Uterus (tissue), 2 donors: ENCODE results near the gene EDEM2.

ENCODE experiments used
- POLR2A ChIP-seq, 2 donors: fragments of 450-650 bp; IDR thresholded peaks; one replicate each; pipeline ENCODE4 v1.6.1; 2016; ENCODE audit warnings: antibody characterized with exemption in 2 of 2, mild to moderate bottlenecking in 1 of 2, moderate library complexity in 1 of 2
- TF ChIP-seq, protein P1 (sequence below), 4 experiments: fragments of 200-600 bp in 2 of 4; fragments of 450-650 bp in 2 of 4; sonication (generic) in 2 of 4; IDR thresholded peaks; one replicate each; pipeline ENCODE4 v1.5.1; 2016 to 2019; ENCODE audit warnings: antibody characterized with exemption in 4 of 4, mild to moderate bottlenecking in 2 of 4, moderate library complexity in 1 of 4

DNA sequence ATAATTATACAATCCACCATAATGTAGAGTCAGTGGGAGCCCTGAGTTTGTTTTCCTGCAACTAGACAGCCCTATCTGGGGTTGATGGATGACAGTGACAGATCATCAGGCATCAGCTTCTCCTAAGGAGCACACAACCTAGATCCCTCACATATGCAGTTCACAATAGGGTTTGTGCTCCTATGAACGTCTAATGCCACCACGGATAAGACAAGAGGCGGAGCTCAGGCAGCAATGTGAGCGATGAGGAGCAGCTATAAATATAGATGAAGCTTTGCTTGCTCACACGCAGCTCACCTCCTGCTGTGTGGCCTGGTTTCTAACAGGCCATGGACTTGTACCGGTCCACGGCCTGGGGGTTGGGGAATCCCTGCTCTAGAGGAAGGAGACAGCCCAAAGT lies 25.9 kb downstream of the EDEM2 start:
- TF ChIP-seq, protein P1, sequence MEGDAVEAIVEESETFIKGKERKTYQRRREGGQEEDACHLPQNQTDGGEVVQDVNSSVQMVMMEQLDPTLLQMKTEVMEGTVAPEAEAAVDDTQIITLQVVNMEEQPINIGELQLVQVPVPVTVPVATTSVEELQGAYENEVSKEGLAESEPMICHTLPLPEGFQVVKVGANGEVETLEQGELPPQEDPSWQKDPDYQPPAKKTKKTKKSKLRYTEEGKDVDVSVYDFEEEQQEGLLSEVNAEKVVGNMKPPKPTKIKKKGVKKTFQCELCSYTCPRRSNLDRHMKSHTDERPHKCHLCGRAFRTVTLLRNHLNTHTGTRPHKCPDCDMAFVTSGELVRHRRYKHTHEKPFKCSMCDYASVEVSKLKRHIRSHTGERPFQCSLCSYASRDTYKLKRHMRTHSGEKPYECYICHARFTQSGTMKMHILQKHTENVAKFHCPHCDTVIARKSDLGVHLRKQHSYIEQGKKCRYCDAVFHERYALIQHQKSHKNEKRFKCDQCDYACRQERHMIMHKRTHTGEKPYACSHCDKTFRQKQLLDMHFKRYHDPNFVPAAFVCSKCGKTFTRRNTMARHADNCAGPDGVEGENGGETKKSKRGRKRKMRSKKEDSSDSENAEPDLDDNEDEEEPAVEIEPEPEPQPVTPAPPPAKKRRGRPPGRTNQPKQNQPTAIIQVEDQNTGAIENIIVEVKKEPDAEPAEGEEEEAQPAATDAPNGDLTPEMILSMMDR (IDR thresholded peaks at IDR 0.05) = no peak
- no peak for TF ChIP-seq POLR2A (IDR thresholded peaks at IDR 0.05)
